GM15510 (cell line): ENCODE data around the gene ARL4D.

Experiments
- POLR2A ChIP-seq: IDR thresholded peaks from 3 replicates; pipeline ENCODE4 v1.6.1; 2011; ENCODE audit warnings: borderline replicate concordance; ENCODE audit not compliant: insufficient read length; ENCODE audit errors: extremely low read depth

The ARL4D gene

GRCh38 chr17:43398724-43399595, at the start of gene ARL4D:
ARL4D (plus strand) TSS chr17:43398993; CDS start chr17:43399733, 740 bp downstream.
- TF ChIP-seq POLR2A, result peak; percentile 63

GRCh38 chr17:43349142-43349541, 49.7 kb upstream of the ARL4D start:
- TF ChIP-seq POLR2A, result no peak

GRCh38 chr17:43350888-43351361, 47.9 kb upstream of the ARL4D start:
- no peak for TF ChIP-seq POLR2A

- no peak for TF ChIP-seq POLR2A
These were observed 47.1 kb upstream of the ARL4D start for GRCh38 chr17:43351691-43352090.

- TF ChIP-seq POLR2A, result no peak
These were observed 46.0 kb upstream of the ARL4D start for GRCh38 chr17:43352579-43353331.

GRCh38 chr17:43353393-43353792, 45.4 kb upstream of the ARL4D start:
- TF ChIP-seq POLR2A, result no peak

- TF ChIP-seq POLR2A, result no peak
These were observed 44.4 kb upstream of the ARL4D start for GRCh38 chr17:43354371-43354770.

GRCh38 chr17:43356450-43356849, 42.3 kb upstream of the ARL4D start:
- TF ChIP-seq POLR2A, result no peak

GRCh38 chr17:43356999-43357398, 41.8 kb upstream of the ARL4D start:
- TF ChIP-seq POLR2A, result no peak

- TF ChIP-seq POLR2A, result no peak
These were observed 39.2 kb upstream of the ARL4D start for GRCh38 chr17:43359469-43360110.

GRCh38 chr17:43360376-43360738, 38.4 kb upstream of the ARL4D start:
- no peak for TF ChIP-seq POLR2A

- peak; percentile 100 for TF ChIP-seq POLR2A
These were observed 37.9 kb upstream of the ARL4D start for GRCh38 chr17:43360739-43361505.

GRCh38 chr17:43363181-43363925, 35.4 kb upstream of the ARL4D start:
- TF ChIP-seq POLR2A, result no peak

GRCh38 chr17:43363926-43364285, 34.9 kb upstream of the ARL4D start:
- no peak for TF ChIP-seq POLR2A
